Retinal pigment epithelial cell (primary cell): Measurements from ENCODE around the gene CRIM1.

Source experiments
- DNase-seq: peaks from one replicate; pipeline ENCODE4 v3.0.0-alpha.2; 2010; ENCODE audit warnings: low read depth
- H3K4me3 ChIP-seq: 2 replicates; pipeline ENCODE4 v1.5.1; 2011; ENCODE audit warnings: mild to moderate bottlenecking, low read length, control low read depth, moderate library complexity
- TF ChIP-seq, protein P1 (sequence below): conservative IDR thresholded peaks from 2 replicates; pipeline ENCODE4 v1.5.1; 2011; ENCODE audit warnings: low read depth, low read length, control low read depth, inconsistent platforms

CRIM1 gene

GRCh38 chr2:36534275-36534799 is 178.8 kb downstream of the CRIM1 start:
- no peak for DNase-seq
- H3K4me3 ChIP-seq: no peak overlapping the region
- TF ChIP-seq, protein P1, sequence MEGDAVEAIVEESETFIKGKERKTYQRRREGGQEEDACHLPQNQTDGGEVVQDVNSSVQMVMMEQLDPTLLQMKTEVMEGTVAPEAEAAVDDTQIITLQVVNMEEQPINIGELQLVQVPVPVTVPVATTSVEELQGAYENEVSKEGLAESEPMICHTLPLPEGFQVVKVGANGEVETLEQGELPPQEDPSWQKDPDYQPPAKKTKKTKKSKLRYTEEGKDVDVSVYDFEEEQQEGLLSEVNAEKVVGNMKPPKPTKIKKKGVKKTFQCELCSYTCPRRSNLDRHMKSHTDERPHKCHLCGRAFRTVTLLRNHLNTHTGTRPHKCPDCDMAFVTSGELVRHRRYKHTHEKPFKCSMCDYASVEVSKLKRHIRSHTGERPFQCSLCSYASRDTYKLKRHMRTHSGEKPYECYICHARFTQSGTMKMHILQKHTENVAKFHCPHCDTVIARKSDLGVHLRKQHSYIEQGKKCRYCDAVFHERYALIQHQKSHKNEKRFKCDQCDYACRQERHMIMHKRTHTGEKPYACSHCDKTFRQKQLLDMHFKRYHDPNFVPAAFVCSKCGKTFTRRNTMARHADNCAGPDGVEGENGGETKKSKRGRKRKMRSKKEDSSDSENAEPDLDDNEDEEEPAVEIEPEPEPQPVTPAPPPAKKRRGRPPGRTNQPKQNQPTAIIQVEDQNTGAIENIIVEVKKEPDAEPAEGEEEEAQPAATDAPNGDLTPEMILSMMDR: no peak

- no peak overlapping the region for H3K4me3 ChIP-seq
- no peak for DNase-seq
- TF ChIP-seq, protein P1: no peak
These were observed 179.5 kb downstream of the CRIM1 start for GRCh38 chr2:36535099-36535498.

- no peak for DNase-seq
- TF ChIP-seq, protein P1: no peak
- no peak overlapping the region for H3K4me3 ChIP-seq
These were observed 181.2 kb downstream of the CRIM1 start for GRCh38 chr2:36536776-36537175.

DNA sequence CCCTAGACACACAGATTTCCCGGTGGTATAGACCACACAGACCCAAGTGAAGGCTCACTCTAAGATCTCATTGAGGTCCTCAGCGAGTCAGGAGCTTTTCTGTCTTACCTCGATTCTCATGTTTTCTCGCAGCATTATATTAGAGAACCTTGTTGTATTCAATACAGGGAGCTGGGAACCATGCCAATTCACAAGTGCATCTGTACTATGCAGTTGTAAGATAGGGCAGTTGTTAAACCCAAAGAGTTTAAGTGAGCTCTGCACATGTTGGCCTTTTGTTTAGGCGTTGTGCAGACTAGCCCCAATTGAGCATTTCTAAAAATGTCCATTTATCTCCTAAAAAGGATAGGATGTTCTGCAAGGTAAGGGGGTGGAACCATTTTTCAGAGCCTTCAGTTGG is 182.8 kb downstream of the CRIM1 start:
- no peak for DNase-seq
- H3K4me3 ChIP-seq: no peak overlapping the region
- TF ChIP-seq, protein P1: no peak

- TF ChIP-seq, protein P1: no peak
- H3K4me3 ChIP-seq: no peak overlapping the region
- DNase-seq: no peak
These were observed 184.1 kb downstream of the CRIM1 start for GRCh38 chr2:36539631-36540030.

DNA sequence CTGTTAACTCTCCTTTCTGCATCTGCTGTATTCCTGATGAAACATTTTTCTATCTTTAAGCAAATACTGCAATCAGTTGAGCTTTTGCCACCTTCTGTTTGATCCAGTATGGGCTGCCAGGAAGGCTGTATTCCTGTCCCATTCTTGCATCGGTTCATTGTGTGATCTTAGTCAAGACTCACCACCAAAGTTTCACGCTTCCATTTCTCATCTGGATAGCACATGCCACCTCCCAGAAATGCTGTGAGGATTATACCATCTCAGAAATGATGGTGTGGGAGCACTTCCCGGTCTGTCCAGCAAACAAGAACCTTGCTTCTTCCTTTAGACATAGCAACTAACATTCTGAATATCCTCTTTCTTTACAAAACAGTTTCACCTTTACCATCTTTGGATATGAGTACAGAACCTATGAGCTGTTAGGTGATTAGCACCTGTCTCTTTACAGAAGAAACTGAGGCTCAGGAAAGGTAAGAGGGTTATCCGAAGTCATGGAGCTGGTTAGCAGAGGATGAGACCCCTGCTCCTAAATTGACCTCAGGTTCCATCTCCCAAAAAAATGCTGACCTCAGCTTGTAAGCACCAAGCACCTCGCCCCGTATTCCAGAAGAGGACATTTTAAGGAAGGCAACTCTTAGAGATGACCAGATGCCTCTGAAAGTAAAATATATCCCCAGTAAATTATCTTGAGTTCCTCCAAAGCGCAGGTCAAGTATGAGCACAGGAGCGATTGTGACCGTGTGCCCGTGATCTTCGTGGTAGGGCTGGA is 185.6 kb downstream of the CRIM1 start:
- H3K4me3 ChIP-seq: no peak overlapping the region
- no peak for DNase-seq
- TF ChIP-seq, protein P1: no peak
